ENCODE measurements around the gene PCDH1.

Gene PCDH1

GRCh38 chr5:141914199-141914743, 36.1 kb upstream of the PCDH1 start:
- peaks cover 8 to 10% of the 10 kb centered on the region in 2 donors for H3K27me3 ChIP-seq (ENCODE audit: control insufficient read depth in 1 of 2, insufficient read depth in 2 of 2, low read length in 2 of 2)
- peaks cover 6% of the 10 kb centered on the region for H3K4me1 ChIP-seq (ENCODE audit: control insufficient read depth, insufficient read depth, low read length)
- no peak overlapping the region for H3K27ac ChIP-seq (ENCODE audit: low read length)
- H3K9me3 ChIP-seq (ENCODE audit: control insufficient read depth in 2 of 2, low read length in 2 of 2), result no peaks in the 10 kb centered on the region
- peak overlapping the region; percentile 48 to 62 for H3K9ac ChIP-seq (ENCODE audit: low read length in 2 of 2)
- H3K36me3 ChIP-seq (ENCODE audit: control insufficient read depth in 2 of 2, insufficient read depth in 2 of 2, low read length in 2 of 2), result no peaks in the 10 kb centered on the region
- peak overlapping the region; percentile 69 to 70 for H3K4me3 ChIP-seq (ENCODE audit: low read length in 2 of 2)

GRCh38 chr5:141913560-141914198, 35.5 kb upstream of the PCDH1 start:
- H3K36me3 ChIP-seq (ENCODE audit: control insufficient read depth in 2 of 2, insufficient read depth in 2 of 2, low read length in 2 of 2), result no peaks in the 10 kb centered on the region
- peaks cover 6% of the 10 kb centered on the region for H3K4me1 ChIP-seq (ENCODE audit: control insufficient read depth, insufficient read depth, low read length)
- H3K9me3 ChIP-seq (ENCODE audit: control insufficient read depth in 2 of 2, low read length in 2 of 2), result no peaks in the 10 kb centered on the region
- no peak overlapping the region for H3K27ac ChIP-seq (ENCODE audit: low read length)
- H3K4me3 ChIP-seq (ENCODE audit: low read length in 2 of 2), result peak overlapping the region; percentile 69 to 70
- H3K27me3 ChIP-seq (ENCODE audit: control insufficient read depth in 1 of 2, insufficient read depth in 2 of 2, low read length in 2 of 2), result peaks cover 8 to 10% of the 10 kb centered on the region in 2 donors
- peak overlapping the region; percentile 48 to 62 for H3K9ac ChIP-seq (ENCODE audit: low read length in 2 of 2)

DNA sequence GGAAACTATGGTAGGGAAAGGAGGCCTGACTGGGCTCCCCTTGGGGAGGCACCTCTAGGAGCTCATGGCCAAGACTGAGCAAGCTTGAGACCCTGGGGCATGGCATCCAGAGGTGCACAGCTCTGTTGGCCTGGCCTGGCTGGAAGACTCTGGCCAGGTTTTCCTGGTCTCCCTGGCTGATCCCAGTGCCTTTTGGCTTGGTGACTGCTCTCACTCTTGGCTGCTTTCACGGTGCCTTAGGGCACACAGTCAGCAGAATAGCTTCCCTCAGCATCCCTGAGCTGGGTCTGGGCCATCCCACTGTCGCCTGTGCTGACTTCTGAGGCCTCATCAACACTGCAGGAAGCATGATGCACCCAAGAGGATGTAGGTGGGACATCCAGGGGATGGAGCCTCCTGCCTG, 32.1 kb upstream of the PCDH1 start:
- no peaks in the 10 kb centered on the region for H3K9me3 ChIP-seq (ENCODE audit: control insufficient read depth in 2 of 2, low read length in 2 of 2)
- H3K9ac ChIP-seq (ENCODE audit: low read length in 2 of 2), result no peak overlapping the region
- H3K4me3 ChIP-seq (ENCODE audit: low read length in 2 of 2), result no peak overlapping the region
- peaks cover 6 to 10% of the 10 kb centered on the region in 2 donors for H3K27me3 ChIP-seq (ENCODE audit: control insufficient read depth in 1 of 2, insufficient read depth in 2 of 2, low read length in 2 of 2)
- H3K4me1 ChIP-seq (ENCODE audit: control insufficient read depth, insufficient read depth, low read length), result peaks cover 6% of the 10 kb centered on the region
- no peaks in the 10 kb centered on the region for H3K36me3 ChIP-seq (ENCODE audit: control insufficient read depth in 2 of 2, insufficient read depth in 2 of 2, low read length in 2 of 2)
- H3K27ac ChIP-seq (ENCODE audit: low read length), result no peak overlapping the region

- Histone ChIP-seq H3K4me3 (ENCODE audit: low read length in 2 of 2) (no peak overlapping the region), H3K9me3 (ENCODE audit: control insufficient read depth in 2 of 2, low read length in 2 of 2) (no peaks in the 10 kb centered on the region), H3K36me3 (ENCODE audit: control insufficient read depth in 2 of 2, insufficient read depth in 2 of 2, low read length in 2 of 2) (no peaks in the 10 kb centered on the region), H3K27ac (ENCODE audit: low read length) (no peak overlapping the region), H3K27me3 (ENCODE audit: control insufficient read depth in 1 of 2, insufficient read depth in 2 of 2, low read length in 2 of 2) (peaks cover 0 to 7% of the 10 kb centered on the region in 2 donors), H3K9ac (ENCODE audit: low read length in 2 of 2) (no peak overlapping the region), H3K4me1 (ENCODE audit: control insufficient read depth, insufficient read depth, low read length) (peaks cover 6% of the 10 kb centered on the region)
Observed at GRCh38 chr5:141909212-141909611, 31.0 kb upstream of the PCDH1 start.

- Histone ChIP-seq H3K9ac (ENCODE audit: low read length in 2 of 2) (no peak overlapping the region), H3K27me3 (ENCODE audit: control insufficient read depth in 1 of 2, insufficient read depth in 2 of 2, low read length in 2 of 2) (peaks cover 0 to 4% of the 10 kb centered on the region in 2 donors), H3K27ac (ENCODE audit: low read length) (no peak overlapping the region), H3K4me3 (ENCODE audit: low read length in 2 of 2) (no peak overlapping the region), H3K36me3 (ENCODE audit: control insufficient read depth in 2 of 2, insufficient read depth in 2 of 2, low read length in 2 of 2) (no peaks in the 10 kb centered on the region), H3K4me1 (ENCODE audit: control insufficient read depth, insufficient read depth, low read length) (peaks cover 2% of the 10 kb centered on the region), H3K9me3 (ENCODE audit: control insufficient read depth in 2 of 2, low read length in 2 of 2) (no peaks in the 10 kb centered on the region)
Observed at GRCh38 chr5:141908796-141909195, 30.6 kb upstream of the PCDH1 start.

DNA sequence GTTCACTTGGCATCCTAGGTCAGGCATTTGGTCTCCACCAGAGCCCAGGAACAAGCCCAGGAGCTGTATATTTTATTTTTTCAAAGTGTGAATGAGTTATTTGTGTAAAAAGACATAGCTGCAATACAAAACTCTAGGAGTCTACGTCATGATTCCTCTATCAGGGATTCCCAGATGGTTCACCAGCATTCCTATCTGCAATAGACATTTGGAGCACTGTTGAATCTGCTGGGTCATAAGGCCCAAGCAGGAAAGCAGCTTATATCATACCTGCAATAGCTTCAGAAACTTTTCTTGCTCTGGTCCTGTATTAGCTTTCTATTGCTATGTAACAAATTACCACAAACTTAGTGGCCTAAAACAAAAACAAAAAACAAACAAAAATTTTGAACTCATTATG, 28.8 kb upstream of the PCDH1 start:
- Histone ChIP-seq H3K9me3 (ENCODE audit: control insufficient read depth in 2 of 2, low read length in 2 of 2) (no peaks in the 10 kb centered on the region), H3K9ac (ENCODE audit: low read length in 2 of 2) (no peak overlapping the region), H3K27ac (ENCODE audit: low read length) (no peak overlapping the region), H3K4me1 (ENCODE audit: control insufficient read depth, insufficient read depth, low read length) (no peaks in the 10 kb centered on the region), H3K36me3 (ENCODE audit: control insufficient read depth in 2 of 2, insufficient read depth in 2 of 2, low read length in 2 of 2) (no peaks in the 10 kb centered on the region), H3K27me3 (ENCODE audit: control insufficient read depth in 1 of 2, insufficient read depth in 2 of 2, low read length in 2 of 2) (peaks cover 2% of the 10 kb centered on the region in 2 donors), H3K4me3 (ENCODE audit: low read length in 2 of 2) (no peak overlapping the region)

DNA sequence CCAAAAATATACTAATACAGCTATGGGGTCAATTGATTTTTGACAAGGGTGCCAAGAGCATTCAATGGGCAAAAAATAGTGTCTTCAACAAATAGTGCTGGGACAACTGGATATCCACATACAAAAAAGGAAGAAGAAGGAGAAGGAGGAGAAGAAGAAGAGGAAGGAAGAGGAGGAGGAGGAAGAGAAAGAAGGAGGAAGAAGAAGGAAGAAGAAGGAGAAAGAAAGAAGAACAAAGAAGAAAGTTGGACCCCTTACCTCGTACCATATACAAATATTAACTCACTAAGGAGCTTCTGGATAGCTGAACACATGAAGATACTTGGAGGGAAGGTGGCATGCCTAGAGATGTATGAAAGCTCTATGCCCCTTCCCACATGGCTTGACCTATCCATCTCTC, 28.3 kb upstream of the PCDH1 start:
- Histone ChIP-seq H3K4me1 (ENCODE audit: control insufficient read depth, insufficient read depth, low read length) (no peaks in the 10 kb centered on the region), H3K27ac (ENCODE audit: low read length) (no peak overlapping the region), H3K36me3 (ENCODE audit: control insufficient read depth in 2 of 2, insufficient read depth in 2 of 2, low read length in 2 of 2) (no peaks in the 10 kb centered on the region), H3K9me3 (ENCODE audit: control insufficient read depth in 2 of 2, low read length in 2 of 2) (no peaks in the 10 kb centered on the region), H3K4me3 (ENCODE audit: low read length in 2 of 2) (no peak overlapping the region), H3K27me3 (ENCODE audit: control insufficient read depth in 1 of 2, insufficient read depth in 2 of 2, low read length in 2 of 2) (peaks cover 2 to 4% of the 10 kb centered on the region in 2 donors), H3K9ac (ENCODE audit: low read length in 2 of 2) (no peak overlapping the region)

- Histone ChIP-seq H3K27ac (ENCODE audit: low read length) (no peak overlapping the region), H3K27me3 (ENCODE audit: control insufficient read depth in 1 of 2, insufficient read depth in 2 of 2, low read length in 2 of 2) (peaks cover 2 to 4% of the 10 kb centered on the region in 2 donors), H3K4me3 (ENCODE audit: low read length in 2 of 2) (no peak overlapping the region), H3K36me3 (ENCODE audit: control insufficient read depth in 2 of 2, insufficient read depth in 2 of 2, low read length in 2 of 2) (no peaks in the 10 kb centered on the region), H3K4me1 (ENCODE audit: control insufficient read depth, insufficient read depth, low read length) (no peaks in the 10 kb centered on the region), H3K9me3 (ENCODE audit: control insufficient read depth in 2 of 2, low read length in 2 of 2) (no peaks in the 10 kb centered on the region), H3K9ac (ENCODE audit: low read length in 2 of 2) (no peak overlapping the region)
Observed at GRCh38 chr5:141904551-141904950, 26.3 kb upstream of the PCDH1 start.

- Histone ChIP-seq H3K4me1 (ENCODE audit: control insufficient read depth, insufficient read depth, low read length) (no peaks in the 10 kb centered on the region), H3K9ac (ENCODE audit: low read length in 2 of 2) (no peak overlapping the region)
Observed at GRCh38 chr5:141903261-141903660, 25.1 kb upstream of the PCDH1 start.

DNA sequence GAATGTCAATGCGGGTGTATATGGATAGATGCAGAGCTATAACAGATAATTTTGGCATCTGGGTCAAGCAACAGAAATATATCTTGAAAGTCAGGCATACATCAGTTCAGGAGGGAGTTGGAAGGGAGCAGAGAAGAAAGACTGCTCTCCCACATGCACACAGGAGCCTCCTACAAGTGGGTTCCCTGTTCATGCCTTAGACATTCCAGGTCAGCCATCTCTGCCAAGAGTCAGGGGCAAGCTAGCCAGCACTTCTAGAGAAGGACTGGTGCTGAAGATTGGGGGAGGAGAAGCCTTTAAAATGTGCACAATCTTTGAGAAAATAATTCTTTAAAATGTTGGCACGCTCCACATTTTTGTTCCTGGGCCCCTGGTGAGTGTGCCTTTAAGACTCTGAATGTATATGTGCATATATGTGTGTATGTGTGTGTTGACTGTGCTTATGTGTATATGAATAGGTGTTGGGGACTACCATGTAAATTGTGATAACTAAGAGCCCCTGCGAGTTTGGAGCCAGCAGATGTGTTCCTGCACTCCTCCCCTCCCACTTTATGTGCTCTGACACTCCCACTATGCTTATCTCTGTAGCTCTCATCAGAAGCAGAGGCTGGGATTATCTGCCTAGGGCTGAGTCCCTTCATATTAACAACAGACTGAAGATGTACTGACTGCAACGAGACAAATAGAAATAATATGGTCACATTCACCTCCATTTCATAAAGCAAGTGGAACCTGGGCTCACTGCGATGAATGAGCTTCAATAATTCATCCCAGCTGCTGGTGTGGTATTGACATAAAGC, 24.0 kb upstream of the PCDH1 start:
- peaks cover 2 to 4% of the 10 kb centered on the region in 2 donors for H3K27me3 ChIP-seq (ENCODE audit: control insufficient read depth in 1 of 2, insufficient read depth in 2 of 2, low read length in 2 of 2)
- H3K4me3 ChIP-seq (ENCODE audit: low read length in 2 of 2), result no peak overlapping the region
- no peaks in the 10 kb centered on the region for H3K4me1 ChIP-seq (ENCODE audit: control insufficient read depth, insufficient read depth, low read length)
- no peak overlapping the region for H3K27ac ChIP-seq (ENCODE audit: low read length)
- H3K9ac ChIP-seq (ENCODE audit: low read length in 2 of 2), result no peak overlapping the region
- no peaks in the 10 kb centered on the region for H3K9me3 ChIP-seq (ENCODE audit: control insufficient read depth in 2 of 2, low read length in 2 of 2)
- no peaks in the 10 kb centered on the region for H3K36me3 ChIP-seq (ENCODE audit: control insufficient read depth in 2 of 2, insufficient read depth in 2 of 2, low read length in 2 of 2)

More at GRCh38 chr5:141903261-141903660, 25.1 kb upstream of the PCDH1 start:
- no peaks in the 10 kb centered on the region for H3K36me3 ChIP-seq (ENCODE audit: control insufficient read depth in 2 of 2, insufficient read depth in 2 of 2, low read length in 2 of 2)
- H3K27ac ChIP-seq (ENCODE audit: low read length), result no peak overlapping the region
- H3K4me3 ChIP-seq (ENCODE audit: low read length in 2 of 2), result no peak overlapping the region
- H3K9me3 ChIP-seq (ENCODE audit: control insufficient read depth in 2 of 2, low read length in 2 of 2), result no peaks in the 10 kb centered on the region
- peaks cover 2 to 4% of the 10 kb centered on the region in 2 donors for H3K27me3 ChIP-seq (ENCODE audit: control insufficient read depth in 1 of 2, insufficient read depth in 2 of 2, low read length in 2 of 2)
